ENCODE data around the gene GSDMA.
"Not testable (repeated sequence)": the region's sequence is repeated elsewhere in the genome, so short reads cannot be mapped to it uniquely, and the experiment has no call there.

Gene GSDMA

DNA sequence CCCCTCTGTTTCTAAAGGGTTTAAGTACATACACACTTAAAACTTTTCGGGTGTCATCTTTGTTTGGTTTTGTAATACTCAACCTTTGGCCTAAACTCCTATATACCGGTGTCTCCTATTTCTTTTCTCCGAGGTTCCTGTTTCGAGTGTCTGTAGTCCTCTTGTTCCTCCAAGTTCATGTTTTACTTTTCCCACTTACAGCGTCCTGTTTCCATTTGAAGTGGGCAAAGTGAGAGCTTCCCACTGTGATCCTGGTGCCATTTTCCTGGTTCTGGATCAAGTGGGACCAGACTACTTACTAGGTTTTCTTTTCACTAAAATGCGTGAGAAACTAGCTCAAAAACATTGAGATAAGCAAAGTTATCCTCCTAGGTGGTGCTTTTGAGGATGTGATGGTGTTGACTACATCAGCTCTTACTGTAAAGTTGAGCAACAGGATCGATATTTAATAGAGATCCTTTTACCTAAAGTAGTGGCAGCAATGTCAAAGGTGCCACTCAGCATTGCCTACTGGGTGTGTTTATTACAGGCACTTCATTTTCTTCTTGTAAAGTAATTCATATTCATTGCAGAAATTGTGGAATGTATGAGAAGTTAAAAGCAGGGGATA is 19.1 kb downstream of the GSDMA start:
- FAIRE-seq (no peak), DNase-seq (ENCODE audit: extremely low spot score, insufficient read length, low read depth) (no peak)

DNA sequence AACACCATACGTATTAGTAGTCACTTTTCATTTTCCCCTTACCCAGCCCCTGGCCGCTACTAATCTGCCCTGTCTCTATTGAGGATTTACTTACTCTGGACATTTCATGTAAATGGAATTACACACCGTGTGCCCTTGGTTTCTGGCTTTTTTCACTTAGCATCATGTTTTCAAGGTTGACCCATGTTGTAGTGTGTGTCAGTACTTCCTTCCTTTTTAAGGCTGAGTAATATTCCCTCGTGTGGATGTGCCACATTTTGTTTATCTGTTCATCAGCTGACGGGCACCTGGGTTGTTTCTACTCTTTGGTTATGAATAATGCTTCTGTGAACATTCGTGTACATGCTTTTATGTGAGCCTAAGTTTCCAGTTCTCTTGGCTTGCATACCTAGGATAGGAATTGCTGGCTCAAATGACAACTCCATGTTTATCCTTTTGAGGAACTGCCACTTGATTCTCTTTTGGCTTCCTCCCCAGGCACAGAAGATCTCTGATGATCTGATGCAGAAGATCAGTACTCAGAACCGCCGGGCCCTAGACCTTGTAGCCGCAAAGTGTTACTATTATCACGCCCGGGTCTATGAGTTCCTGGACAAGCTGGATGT is 25.5 kb downstream of the GSDMA start:
- FAIRE-seq, result no peak

DNA sequence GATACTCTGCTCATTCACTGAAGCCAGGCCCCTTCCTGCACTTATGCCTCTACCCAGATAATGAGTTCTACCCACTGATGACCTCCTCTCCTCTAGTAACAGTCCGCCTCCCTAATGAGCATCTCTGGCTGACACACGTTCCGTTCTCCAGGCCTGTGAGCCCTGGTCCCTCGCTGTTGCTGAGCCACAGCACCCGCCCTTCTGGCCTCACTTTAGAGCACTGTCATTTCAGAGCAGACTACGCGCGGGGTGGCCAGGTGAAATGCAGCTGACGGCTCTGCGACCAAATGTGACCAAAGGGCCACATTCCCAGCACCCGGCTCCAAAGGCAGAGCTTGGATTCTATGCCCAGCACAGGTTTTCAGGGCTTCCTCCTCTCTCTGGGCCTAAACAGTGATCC is 31.6 kb downstream of the GSDMA start:
- DNase-seq (ENCODE audit: extremely low spot score, insufficient read length, low read depth) (no peak), FAIRE-seq (no peak)

More for the DNA sequence above, 25.5 kb downstream of the GSDMA start:
- no peak for DNase-seq (ENCODE audit: extremely low spot score, insufficient read length, low read depth)

DNA sequence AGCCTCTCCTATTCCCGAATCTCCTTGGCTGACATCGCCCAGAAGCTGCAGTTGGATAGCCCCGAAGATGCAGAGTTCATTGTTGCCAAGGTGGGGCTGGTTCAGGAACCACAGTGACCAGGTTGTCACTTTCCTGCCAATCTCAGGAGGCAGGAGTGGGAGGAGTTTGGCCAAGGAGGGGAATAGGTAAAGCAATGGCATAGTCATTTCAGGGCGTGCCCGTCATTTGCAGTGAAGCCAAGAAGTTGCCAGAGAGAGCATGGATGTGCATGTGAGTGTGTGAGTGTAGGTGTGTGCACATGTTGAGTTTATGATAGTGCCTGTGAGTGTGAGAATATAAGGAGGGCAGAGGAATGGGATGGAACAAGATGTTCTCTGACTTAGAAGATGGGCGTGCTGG is 32.6 kb downstream of the GSDMA start:
- no peak for DNase-seq (ENCODE audit: extremely low spot score, insufficient read length, low read depth)
- FAIRE-seq, result no peak

DNA sequence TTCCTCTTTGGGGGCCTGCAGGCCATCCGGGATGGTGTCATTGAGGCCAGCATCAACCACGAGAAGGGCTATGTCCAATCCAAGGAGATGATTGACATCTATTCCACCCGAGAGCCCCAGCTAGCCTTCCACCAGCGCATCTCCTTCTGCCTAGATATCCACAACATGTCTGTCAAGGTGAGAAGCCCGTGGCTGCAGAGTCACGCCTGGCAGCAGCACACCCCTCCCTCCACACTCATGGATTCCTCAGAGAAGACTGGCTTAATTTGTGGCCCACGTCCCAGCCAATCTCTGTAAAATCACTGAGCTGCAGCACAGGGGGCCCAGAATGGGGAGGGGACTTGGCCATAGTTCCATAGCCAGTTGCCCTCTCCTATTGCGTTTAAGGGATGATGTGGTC is 33.4 kb downstream of the GSDMA start:
- no peak for DNase-seq (ENCODE audit: extremely low spot score, insufficient read length, low read depth)
- no peak for FAIRE-seq

DNA sequence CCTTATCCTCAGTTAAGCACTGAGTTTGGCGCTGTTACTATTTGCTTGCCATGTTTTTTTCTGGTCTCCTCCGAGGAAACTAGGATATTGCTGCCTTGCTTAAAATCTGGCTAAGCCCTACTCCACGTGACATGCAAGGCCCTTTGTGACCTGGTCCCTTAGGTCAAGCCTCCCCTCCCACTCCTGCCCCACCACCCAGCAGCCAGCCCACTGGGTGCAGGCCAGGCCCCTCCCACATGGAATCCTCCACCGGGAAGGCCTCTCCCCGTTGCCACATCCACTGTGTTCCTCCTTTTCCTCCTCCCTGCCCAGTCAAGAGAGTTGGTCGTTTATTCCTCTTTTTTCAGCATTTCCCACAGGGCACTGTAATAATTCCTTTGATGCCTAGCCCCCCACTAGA is 34.0 kb downstream of the GSDMA start:
- no peak for DNase-seq (ENCODE audit: extremely low spot score, insufficient read length, low read depth)
- FAIRE-seq, result no peak

DNA sequence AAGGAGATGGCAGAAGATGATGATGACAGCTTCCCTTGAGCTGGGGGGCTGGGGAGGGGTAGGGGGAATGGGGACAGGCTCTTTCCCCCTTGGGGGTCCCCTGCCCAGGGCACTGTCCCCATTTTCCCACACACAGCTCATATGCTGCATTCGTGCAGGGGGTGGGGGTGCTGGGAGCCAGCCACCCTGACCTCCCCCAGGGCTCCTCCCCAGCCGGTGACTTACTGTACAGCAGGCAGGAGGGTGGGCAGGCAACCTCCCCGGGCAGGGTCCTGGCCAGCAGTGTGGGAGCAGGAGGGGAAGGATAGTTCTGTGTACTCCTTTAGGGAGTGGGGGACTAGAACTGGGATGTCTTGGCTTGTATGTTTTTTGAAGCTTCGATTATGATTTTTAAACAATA is 34.7 kb downstream of the GSDMA start:
- DNase-seq (ENCODE audit: extremely low spot score, insufficient read length, low read depth) (no peak), FAIRE-seq (no peak)

DNA sequence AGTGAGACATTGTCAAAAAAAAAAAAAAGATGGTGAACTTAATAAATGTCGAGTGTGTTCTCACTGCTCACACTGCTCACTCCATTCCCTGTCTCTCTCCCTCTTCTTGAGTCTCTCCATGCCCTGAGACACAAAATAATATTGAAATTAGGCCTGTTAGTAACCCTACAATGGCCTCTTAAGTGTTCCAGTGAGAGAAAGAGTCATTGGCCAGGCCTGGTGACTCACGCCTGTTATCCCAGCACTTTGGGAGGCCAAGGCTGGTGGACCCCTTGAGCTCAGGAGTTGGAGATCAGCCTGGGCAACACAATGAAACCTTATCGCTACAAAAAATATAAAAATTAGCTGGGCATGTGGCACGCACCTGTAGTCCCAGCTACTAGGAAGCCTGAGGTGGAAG is 36.3 kb downstream of the GSDMA start:
- FAIRE-seq, result no peak
- no peak for DNase-seq (ENCODE audit: extremely low spot score, insufficient read length, low read depth)

DNA sequence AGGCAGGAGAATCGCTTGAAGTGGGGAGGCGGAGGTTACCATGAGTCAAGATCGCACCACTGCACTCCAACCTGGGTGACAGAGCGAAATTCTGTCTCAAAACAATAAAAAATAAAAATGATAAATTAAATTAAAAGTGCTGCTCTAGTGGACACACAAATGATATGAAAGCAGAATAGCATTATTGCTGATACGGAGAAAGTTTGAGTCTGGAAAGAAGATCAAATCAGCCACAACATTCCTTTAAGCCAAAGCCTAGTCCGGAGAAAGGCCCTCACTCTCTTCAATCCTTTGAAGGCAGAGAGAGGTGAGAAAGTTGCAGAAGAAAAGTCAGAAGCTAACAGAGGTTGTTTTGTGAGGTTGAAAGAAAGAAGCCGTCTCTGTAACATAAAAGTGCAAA is 37.4 kb downstream of the GSDMA start:
- FAIRE-seq, result no peak

DNA sequence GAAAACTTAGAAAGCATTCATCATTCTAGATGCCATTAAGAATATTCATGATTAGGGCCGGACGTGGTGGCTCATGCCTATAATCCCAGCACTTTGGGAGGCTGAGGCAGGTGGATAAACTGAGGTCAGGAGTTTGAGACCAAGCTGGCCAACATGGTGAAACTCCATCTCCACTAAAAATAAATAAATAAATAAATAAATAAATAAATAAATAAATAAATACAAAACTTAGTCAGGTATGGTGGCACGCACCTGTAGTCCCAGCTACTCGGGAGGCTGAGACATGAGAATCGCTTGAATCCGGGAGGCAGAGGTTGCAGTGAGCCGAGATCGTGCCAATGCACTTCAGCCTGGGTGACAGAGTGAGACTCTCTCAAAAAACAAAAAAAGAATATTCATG is 38.5 kb downstream of the GSDMA start:
- FAIRE-seq; DNase-seq (ENCODE audit: extremely low spot score, insufficient read length, low read depth): not testable (repeated sequence)

More for the DNA sequence above, 37.4 kb downstream of the GSDMA start:
- no peak for DNase-seq (ENCODE audit: extremely low spot score, insufficient read length, low read depth)

DNA sequence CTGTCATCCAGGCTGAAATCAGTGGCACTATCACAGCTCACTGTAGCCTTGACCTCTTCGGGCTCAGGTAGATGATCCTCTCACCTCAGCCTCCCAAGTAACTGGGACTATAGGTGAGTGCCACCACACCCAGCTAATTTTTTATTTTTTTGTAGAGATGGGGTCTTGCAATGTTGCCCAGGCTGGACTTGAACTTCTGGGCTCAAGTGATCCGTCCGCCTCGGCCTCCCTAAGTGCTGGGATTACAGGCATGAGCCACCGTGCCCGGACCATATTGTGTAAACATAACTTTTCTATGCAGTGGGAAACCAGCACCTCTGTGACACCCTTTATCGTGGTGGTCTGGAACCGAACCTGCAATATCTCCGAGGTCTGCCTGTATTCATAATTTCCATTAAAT is 41.3 kb downstream of the GSDMA start:
- DNase-seq (ENCODE audit: extremely low spot score, insufficient read length, low read depth), result no peak
- FAIRE-seq, result no peak

DNA sequence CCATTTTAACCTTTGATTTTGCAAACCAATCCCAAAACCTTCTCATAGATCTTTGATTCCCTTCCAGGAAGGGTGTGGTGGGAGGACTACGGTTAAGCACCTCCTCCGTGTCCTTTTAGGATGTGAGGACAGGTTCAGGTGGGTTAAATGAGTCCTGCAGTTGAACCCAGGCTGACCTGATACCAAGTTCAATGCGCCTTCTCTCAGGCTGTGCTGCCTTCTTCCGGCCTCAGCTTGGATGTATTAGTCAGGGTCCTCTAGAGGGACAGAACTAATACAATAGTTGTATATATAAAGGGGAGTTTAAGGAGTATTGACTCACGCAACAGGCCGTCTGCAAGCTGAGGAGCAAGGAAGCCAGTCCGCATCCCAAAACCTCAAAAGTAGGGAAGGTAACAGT is 41.9 kb downstream of the GSDMA start:
- no peak for DNase-seq (ENCODE audit: extremely low spot score, insufficient read length, low read depth)
- FAIRE-seq, result no peak

DNA sequence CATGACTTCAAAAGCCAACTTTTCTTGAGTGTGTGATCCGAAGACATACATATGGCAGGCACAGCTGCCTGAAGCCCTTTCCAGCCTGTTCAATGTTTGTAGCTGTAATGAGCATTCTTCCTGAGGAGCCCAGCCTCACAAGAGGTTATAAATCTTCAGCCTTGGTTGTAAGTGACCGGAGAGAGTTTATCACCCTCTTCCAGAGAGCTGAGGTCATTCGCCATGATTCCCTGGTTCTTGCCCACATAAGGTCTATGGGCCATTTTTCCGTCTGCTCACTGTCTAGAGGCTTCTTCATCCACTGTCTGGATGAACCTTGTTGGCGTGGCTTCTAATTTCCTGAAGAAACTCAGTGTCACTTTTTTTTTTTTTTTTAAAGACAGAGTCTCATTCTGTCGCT is 42.7 kb downstream of the GSDMA start:
- FAIRE-seq, result no peak
- no peak for DNase-seq (ENCODE audit: extremely low spot score, insufficient read length, low read depth)

DNA sequence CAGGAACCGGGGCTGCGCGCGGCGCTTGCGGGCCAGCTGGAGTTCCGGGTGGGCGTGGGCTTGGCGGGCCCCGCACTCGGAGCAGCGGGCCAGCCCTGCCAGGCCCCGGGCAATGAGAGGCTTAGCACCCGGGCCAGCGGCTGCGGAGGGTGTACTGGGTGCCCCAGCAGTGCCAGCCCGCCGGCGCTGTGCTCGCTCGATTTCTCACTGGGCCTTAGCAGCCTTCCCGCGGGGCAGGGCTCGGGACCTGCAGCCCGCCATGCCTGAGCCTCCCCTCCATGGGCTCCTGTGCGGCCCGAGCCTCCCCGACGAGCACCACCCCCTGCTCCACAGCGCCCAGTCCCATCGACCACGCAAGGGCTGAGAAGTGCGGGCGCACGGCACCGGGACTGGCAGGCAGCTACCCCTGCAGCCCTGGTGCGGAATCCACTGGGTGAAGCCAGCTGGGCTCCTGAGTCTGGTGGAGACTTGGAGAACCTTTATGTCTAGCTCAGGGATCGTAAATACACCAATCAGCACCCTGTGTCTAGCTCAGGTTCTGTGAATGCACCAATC is 48.2 kb downstream of the GSDMA start:
- not testable (repeated sequence) for FAIRE-seq

DNA sequence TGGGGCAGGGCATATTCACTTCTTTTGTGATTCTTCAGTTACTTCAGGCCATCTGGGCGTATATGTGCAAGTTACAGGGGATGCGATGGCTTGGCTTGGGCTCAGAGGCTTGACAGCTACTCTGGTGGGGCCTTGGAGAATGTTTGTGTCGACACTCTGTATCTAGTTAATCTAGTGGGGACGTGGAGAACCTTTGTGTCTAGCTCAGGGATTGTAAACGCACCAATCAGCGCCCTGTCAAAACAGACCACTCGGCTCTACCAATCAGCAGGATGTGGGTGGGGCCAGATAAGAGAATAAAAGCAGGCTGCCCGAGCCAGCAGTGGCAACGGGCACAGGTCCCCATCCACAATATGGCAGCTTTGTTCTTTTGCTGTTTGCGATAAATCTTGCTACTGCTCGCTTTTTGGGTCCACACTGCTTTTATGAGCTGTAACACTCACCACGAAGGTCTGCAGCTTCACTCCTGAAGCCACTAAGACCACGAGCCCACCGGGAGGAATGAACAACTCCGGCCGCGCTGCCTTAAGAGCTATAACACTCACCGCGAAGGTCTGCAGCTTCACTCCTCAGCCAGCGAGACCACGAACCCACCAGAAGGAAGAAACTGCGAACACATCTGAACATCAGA is 49.3 kb downstream of the GSDMA start:
- DNase-seq (ENCODE audit: extremely low spot score, insufficient read length, low read depth); FAIRE-seq: not testable (repeated sequence)

More for the DNA sequence above, 48.2 kb downstream of the GSDMA start:
- not testable (repeated sequence) for DNase-seq (ENCODE audit: extremely low spot score, insufficient read length, low read depth)

DNA sequence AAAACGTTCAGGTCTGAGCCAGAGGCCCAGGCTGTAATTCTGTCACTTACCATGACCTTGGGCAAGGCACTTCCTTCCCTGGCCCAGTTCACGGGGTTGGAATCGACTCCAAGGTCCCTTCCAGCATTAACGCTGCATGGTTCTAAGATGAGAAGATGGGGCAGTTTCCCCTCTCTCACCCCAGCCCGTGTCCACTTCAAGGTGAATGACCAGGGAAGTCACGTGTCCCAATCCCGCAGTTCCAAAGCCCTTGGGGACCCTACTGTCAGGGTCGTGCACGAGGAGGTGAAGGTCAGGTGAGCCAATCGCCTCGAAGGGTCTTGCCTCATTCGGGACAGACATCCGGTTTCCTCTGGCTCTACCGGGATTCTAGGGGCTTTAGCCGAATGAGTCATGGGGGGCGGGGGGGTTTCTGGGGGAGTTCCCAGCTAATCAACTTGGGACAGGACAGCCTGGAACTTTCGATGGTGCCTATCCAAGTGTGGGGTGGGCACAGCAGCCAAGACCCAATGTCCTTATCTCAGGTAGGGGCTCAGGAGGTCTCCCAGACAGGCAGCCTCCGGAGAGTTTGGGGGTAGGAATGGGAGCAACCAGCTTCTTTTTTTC is 51.7 kb downstream of the GSDMA start:
- FAIRE-seq (no peak), DNase-seq (ENCODE audit: extremely low spot score, insufficient read length, low read depth) (no peak)

DNA sequence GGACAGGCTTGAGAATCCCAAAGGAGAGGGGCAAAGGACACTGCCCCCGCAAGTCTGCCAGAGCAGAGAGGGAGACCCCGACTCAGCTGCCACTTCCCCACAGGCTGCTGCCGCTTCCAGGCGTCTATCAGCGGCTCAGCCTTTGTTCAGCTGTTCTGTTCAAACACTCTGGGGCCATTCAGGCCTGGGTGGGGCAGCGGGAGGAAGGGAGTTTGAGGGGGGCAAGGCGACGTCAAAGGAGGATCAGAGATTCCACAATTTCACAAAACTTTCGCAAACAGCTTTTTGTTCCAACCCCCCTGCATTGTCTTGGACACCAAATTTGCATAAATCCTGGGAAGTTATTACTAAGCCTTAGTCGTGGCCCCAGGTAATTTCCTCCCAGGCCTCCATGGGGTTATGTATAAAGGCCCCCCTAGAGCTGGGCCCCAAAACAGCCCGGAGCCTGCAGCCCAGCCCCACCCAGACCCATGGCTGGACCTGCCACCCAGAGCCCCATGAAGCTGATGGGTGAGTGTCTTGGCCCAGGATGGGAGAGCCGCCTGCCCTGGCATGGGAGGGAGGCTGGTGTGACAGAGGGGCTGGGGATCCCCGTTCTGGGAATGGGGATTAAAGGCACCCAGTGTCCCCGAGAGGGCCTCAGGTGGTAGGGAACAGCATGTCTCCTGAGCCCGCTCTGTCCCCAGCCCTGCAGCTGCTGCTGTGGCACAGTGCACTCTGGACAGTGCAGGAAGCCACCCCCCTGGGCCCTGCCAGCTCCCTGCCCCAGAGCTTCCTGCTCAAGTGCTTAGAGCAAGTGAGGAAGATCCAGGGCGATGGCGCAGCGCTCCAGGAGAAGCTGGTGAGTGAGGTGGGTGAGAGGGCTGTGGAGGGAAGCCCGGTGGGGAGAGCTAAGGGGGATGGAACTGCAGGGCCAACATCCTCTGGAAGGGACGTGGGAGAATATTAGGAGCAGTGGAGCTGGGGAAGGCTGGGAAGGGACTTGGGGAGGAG is 52.5 kb downstream of the GSDMA start, which contains the start of gene CSF3:
Gene CSF3, plus strand, starts transcription at position 436 of the 993 bp plus-strand sequence. Its CDS starts 35 bp downstream, at position 471.
- DNase-seq (ENCODE audit: extremely low spot score, insufficient read length, low read depth) (no peak), FAIRE-seq (no peak)

DNA sequence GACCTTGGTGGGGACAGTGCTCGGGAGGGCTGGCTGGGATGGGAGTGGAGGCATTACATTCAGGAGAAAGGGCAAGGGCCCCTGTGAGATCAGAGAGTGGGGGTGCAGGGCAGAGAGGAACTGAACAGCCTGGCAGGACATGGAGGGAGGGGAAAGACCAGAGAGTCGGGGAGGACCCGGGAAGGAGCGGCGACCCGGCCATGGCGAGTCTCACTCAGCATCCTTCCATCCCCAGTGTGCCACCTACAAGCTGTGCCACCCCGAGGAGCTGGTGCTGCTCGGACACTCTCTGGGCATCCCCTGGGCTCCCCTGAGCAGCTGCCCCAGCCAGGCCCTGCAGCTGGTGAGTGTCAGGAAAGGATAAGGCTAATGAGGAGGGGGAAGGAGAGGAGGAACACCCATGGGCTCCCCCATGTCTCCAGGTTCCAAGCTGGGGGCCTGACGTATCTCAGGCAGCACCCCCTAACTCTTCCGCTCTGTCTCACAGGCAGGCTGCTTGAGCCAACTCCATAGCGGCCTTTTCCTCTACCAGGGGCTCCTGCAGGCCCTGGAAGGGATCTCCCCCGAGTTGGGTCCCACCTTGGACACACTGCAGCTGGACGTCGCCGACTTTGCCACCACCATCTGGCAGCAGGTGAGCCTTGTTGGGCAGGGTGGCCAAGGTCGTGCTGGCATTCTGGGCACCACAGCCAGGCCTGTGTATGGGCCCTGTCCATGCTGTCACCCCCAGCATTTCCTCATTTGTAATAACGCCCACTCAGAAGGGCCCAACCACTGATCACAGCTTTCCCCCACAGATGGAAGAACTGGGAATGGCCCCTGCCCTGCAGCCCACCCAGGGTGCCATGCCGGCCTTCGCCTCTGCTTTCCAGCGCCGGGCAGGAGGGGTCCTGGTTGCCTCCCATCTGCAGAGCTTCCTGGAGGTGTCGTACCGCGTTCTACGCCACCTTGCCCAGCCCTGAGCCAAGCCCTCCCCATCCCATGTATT is 53.5 kb downstream of the GSDMA start:
- FAIRE-seq (no peak), DNase-seq (ENCODE audit: extremely low spot score, insufficient read length, low read depth) (no peak)

All from GM18507 (cell line).